Measurements from ENCODE around the gene MAP3K20.
"Not testable (repeated sequence)": the region's sequence is repeated elsewhere in the genome, so short reads cannot be mapped to it uniquely, and the experiment has no call there.

The MAP3K20 gene

DNA sequence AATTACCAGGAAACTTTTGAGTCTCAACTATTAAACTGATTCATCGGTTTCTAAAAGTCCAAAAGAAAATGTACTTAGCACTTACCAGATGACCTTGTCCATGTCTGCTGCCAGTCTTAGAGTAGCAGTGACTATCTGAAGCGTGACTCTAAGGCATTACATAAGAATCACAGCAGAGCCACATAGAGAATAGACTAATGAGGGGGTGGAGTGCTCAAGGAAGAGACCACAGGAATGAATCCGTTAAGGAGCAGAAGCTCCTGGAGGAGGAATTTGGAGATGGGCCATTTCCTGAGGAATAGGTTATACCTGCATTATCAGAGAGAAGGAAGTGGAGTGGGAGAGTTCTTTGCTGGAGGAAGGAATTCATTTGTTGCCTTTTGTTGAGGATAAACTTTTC lies 116.0 kb downstream of the MAP3K20 start:
- DNase-seq (ENCODE audit: insufficient read length, low spot score) (no peak), FAIRE-seq (no peak)

- DNase-seq (ENCODE audit: insufficient read length, low spot score), result no peak
- no peak for FAIRE-seq
Measured at GRCh38 chr2:173192071-173192470, 116.4 kb downstream of the MAP3K20 start.

- no peak for FAIRE-seq
- no peak for DNase-seq (ENCODE audit: insufficient read length, low spot score)
Measured at GRCh38 chr2:173193925-173194324, 118.3 kb downstream of the MAP3K20 start.

DNA sequence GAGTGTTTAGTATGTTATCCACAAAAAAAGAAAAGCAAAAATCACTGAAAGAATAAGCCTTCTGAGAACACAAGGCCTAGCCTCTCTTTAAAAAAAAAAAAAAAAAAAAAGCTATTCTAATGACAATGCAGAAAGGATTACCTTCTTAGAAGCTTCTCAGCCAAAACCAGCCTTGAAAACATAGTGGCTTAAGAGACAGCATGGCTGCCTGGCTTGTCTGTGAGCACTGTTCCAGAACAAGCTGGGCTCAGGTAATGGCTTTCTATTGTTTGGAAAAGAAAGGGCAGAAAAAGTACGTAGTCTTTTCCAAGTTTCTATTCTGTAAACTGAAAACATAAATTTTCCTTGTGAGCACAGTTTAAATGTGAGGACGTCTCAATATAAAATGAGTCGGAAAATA lies 119.5 kb downstream of the MAP3K20 start:
- peak; percentile 71 for FAIRE-seq
- no peak for DNase-seq (ENCODE audit: insufficient read length, low spot score)

DNA sequence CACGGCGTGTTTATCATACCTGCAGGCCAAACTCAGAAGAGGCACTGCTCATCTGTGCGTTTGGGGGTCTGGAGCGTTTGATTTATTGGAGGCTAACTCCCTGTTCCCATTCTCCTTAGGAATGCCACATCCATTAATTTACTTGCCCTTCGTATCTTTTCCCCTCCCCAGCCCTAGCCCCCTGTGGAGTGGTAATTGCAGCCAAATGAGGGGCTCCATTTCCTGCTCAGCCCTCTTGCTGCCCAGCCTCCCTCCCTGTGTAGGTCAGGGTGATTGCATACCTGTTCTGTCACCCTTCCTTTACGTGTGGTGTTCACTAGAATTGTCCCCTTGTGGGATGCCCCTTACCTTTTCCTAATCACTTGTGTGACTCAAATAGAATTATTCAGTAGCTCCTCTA lies 120.4 kb downstream of the MAP3K20 start:
- DNase-seq (ENCODE audit: insufficient read length, low spot score) (no peak), FAIRE-seq (no peak)

DNA sequence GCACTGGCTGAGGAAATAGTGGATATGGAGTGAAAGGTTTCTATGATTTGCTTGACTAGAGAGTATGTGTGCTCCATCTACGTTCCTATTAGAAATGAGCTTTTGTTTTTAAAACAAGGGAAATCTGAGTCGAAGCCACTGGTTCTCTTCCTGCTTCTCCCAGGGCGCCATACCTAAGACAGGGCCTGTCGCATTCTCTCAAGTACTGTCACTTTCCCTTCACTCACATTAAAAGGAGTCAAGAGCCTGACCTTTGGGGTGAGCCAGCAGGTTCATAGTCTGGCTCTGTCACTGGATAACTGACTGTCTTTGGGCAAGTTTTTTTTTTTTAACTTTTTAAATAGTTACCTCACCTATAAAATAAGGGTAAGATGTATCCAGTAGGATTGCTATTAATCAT lies 121.0 kb downstream of the MAP3K20 start:
- no peak for FAIRE-seq
- DNase-seq (ENCODE audit: insufficient read length, low spot score), result no peak

GRCh38 chr2:173198327-173198726 lies 122.7 kb downstream of the MAP3K20 start:
- DNase-seq (ENCODE audit: insufficient read length, low spot score) (no peak), FAIRE-seq (no peak)

- no peak for FAIRE-seq
- DNase-seq (ENCODE audit: insufficient read length, low spot score), result no peak
Measured at GRCh38 chr2:173199294-173199693, 123.6 kb downstream of the MAP3K20 start.

DNA sequence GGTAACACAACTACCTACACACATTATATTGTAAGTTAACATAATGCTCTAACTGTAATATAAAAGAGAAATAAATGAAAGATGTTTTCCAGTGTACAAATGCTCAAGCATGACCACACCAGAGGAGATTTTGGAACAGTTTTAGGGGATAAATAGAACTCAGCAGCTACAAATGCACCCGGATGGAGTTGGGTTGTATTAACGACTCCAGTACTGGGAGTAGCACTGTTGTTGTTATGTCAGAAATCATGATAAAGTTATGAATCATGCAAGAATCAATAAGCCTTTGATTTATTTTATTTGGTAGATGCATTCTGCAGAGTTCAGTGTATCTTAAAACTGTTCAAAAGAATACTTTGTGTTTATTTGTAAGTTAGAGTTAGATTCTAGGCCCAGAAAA lies 126.9 kb downstream of the MAP3K20 start:
- FAIRE-seq (no peak), DNase-seq (ENCODE audit: insufficient read length, low spot score) (no peak)

GRCh38 chr2:173204316-173204715 lies 128.7 kb downstream of the MAP3K20 start:
- FAIRE-seq, result no peak
- DNase-seq (ENCODE audit: insufficient read length, low spot score), result no peak

DNA sequence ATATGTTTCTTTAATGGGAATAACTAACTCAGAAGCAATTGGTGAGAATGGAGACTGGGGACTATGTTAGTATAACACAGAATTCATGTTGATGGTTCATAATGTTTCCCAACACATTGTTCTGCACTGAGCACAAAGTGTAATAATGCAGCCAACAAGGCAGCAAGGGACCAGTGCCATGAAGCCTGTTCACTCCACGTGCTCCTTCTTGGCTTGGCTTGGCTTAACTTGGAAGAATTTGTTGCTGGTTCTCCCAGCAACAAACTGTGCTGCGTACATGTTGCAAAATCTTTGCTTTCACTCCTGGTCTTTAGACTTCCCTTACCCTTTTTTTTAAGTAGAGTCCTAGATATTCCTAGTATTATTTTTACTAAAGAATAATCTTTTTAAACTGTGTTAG lies 129.7 kb downstream of the MAP3K20 start:
- DNase-seq (ENCODE audit: insufficient read length, low spot score) (no peak), FAIRE-seq (no peak)

- FAIRE-seq; DNase-seq (ENCODE audit: insufficient read length, low spot score): not testable (repeated sequence)
Measured at GRCh38 chr2:173207124-173207523, 131.5 kb downstream of the MAP3K20 start.

DNA sequence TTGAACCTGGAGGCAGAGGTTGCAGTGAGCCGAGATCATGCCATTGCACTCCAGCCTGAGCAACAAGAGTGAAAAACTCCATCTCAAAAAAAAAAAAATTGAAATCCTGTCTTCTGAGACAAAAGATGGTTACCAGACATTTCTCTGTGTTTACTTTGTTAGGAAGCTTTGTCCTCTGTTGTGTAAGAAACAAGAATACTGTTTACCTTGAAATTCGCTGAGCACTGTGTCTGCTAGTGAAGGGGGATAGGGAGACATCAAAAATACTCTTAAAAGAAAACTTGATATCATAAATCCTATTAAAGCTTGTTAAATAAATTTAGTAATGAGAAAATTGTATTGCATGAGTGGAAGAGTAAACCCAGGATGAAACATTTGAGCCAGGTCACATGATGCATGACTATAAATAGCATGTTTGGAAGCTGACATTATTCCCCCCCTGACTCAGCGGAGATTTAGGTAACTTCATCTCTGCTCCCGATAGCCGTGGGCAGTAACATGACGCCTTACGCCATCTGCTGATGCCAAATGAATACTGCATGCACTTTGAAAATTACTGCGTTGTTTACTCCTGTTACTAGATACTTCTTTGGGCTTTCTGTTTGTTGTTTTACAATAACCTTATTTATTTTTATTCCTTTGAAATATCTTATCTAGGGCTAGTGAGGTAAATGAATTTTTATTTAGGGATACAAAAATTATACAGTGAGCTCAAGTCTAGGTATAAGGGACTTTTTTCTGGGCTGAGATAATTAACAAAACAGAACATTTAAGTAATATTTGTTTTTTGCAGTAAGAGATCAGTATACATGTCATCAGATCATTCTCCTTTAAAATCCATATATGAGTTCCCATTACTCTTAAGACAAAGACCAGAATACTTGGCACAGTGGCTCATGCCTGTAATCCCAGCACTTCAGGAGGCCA lies 134.9 kb downstream of the MAP3K20 start:
- peak; percentile 97 for FAIRE-seq
- DNase-seq (ENCODE audit: insufficient read length, low spot score), result peak; percentile 18

- FAIRE-seq (no peak), DNase-seq (ENCODE audit: insufficient read length, low spot score) (no peak)
Measured at GRCh38 chr2:173213181-173213580, 137.5 kb downstream of the MAP3K20 start.

- DNase-seq (ENCODE audit: insufficient read length, low spot score), result no peak
Measured at GRCh38 chr2:173214213-173214612, 138.6 kb downstream of the MAP3K20 start.

GRCh38 chr2:173215316-173215715 lies 139.7 kb downstream of the MAP3K20 start:
- no peak for FAIRE-seq
- no peak for DNase-seq (ENCODE audit: insufficient read length, low spot score)

More at GRCh38 chr2:173214213-173214612, 138.6 kb downstream of the MAP3K20 start:
- no peak for FAIRE-seq

DNA sequence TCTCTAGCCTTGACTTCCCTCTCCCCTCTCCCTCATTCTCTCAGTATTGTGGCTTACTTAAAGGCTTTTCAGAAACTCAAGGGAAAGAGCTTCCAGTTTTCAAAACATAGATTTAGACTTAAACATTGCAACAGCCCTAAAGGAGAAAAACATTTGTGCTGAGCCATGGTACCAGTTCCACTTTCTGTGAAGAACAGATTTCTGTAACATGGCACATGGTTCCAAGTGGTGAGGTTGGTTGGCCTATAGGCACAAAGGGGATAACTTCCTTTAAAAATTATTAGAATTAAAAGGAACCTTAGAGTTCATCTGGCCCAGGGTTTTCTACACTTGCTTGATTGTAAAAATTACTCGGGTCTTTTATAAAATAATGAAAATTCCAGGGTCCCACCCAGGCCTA lies 140.4 kb downstream of the MAP3K20 start:
- DNase-seq (ENCODE audit: insufficient read length, low spot score), result no peak
- no peak for FAIRE-seq

DNA sequence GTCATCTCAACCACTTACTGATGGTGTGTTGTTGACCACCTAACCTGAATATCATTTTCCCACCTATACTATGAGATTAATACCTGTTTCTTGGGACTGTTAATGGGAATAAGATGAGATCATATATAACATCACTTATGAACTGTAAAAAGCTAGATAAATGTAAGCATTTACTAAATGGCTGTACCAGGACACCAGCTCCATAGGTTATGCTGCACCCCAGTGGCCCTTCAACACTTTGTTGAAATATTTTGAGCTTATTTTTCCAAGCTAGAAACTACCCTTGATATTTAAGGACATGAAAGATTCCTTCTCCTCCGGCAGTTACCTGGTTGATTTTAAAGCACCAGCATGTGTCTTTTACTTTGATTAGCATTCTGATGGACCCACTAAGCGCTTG lies 141.0 kb downstream of the MAP3K20 start:
- FAIRE-seq, result no peak
- DNase-seq (ENCODE audit: insufficient read length, low spot score), result no peak

- FAIRE-seq (no peak), DNase-seq (ENCODE audit: insufficient read length, low spot score) (no peak)
Measured at GRCh38 chr2:173217116-173217840, 141.6 kb downstream of the MAP3K20 start.

DNA sequence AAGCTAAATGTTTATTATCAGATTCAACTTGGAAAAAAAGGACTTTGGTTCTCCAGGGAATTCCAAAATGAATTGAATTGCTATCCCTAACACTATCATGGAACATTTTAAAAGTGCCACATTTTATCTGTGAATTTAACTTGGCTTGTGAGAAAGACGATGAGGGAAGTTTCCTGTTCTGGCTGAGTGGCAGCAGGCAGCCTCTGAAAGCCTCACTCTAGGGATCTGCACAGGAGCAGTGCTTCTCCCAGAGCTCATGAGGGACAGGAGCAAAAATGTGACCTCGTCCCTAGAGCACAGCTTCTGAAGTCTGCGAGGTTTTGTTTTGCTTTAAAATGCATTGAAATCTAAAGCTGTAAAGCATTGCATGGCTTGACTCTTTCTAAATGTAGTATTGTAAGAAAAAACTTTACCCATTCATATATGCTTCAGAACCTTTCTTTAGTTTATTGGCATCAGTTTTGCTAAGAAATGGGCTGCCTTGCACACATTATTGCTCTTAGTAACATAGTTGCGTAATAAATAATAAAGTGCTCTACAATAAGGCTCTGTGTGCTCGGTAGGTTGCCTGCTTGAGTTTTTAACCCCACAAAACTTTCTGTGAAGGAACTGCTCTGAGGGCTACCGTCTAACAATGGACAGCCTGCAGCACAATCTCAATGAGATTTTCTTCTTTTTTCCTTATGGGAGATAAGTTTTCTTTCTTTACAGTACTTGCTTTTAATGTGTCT lies 142.8 kb downstream of the MAP3K20 start:
- DNase-seq (ENCODE audit: insufficient read length, low spot score) (no peak), FAIRE-seq (no peak)

DNA sequence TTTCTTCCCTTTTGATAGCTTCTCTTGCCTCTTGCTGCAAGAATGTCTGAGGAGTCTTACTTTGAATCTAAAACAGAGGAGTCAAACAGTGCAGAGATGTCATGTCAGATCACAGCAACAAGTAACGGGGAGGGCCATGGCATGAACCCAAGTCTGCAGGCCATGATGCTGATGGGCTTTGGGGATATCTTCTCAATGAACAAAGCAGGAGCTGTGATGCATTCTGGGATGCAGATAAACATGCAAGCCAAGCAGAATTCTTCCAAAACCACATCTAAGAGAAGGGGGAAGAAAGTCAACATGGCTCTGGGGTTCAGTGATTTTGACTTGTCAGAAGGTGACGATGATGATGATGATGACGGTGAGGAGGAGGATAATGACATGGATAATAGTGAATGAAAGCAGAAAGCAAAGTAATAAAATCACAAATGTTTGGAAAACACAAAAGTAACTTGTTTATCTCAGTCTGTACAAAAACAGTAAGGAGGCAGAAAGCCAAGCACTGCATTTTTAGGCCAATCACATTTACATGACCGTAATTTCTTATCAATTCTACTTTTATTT lies 145.6 kb downstream of the MAP3K20 start:
- no peak for FAIRE-seq
- no peak for DNase-seq (ENCODE audit: insufficient read length, low spot score)

Measured in GM19239 (cell line).